ENCODE data around the gene TDRD3.

Gene TDRD3

GRCh38 chr13:60463787-60464186 is 66.8 kb downstream of the TDRD3 start:
- no peak for DNase-seq

GRCh38 chr13:60467098-60467497 is 70.1 kb downstream of the TDRD3 start:
- DNase-seq = no peak

GRCh38 chr13:60479273-60479672 is 82.3 kb downstream of the TDRD3 start:
- DNase-seq = no peak

- DNase-seq = no peak
Measured at GRCh38 chr13:60482012-60482411, 85.0 kb downstream of the TDRD3 start.

GRCh38 chr13:60484865-60485264 is 87.8 kb downstream of the TDRD3 start:
- no peak for DNase-seq

- DNase-seq = no peak
Measured at GRCh38 chr13:60491531-60491930, 94.5 kb downstream of the TDRD3 start.

GRCh38 chr13:60492187-60492586 is 95.2 kb downstream of the TDRD3 start:
- no peak for DNase-seq

GRCh38 chr13:60494296-60494695 is 97.3 kb downstream of the TDRD3 start:
- no peak for DNase-seq

- DNase-seq = no peak
Measured at GRCh38 chr13:60501236-60501635, 104.2 kb downstream of the TDRD3 start.

GRCh38 chr13:60509601-60510386 is 112.8 kb downstream of the TDRD3 start:
- no peak for DNase-seq

- no peak for DNase-seq
Measured at GRCh38 chr13:60511637-60512036, 114.6 kb downstream of the TDRD3 start.

GRCh38 chr13:60514891-60515290 is 117.9 kb downstream of the TDRD3 start:
- no peak for DNase-seq

GRCh38 chr13:60519496-60519895 is 122.5 kb downstream of the TDRD3 start:
- no peak for DNase-seq

- no peak for DNase-seq
Measured at GRCh38 chr13:60520902-60521569, 124.0 kb downstream of the TDRD3 start.

GRCh38 chr13:60538566-60538965 is 141.5 kb downstream of the TDRD3 start:
- no peak for DNase-seq

GRCh38 chr13:60540276-60540675 is 143.3 kb downstream of the TDRD3 start:
- DNase-seq = no peak

GRCh38 chr13:60562096-60562780 is 165.2 kb downstream of the TDRD3 start:
- no peak for DNase-seq

GRCh38 chr13:60571571-60571970 is 174.6 kb downstream of the TDRD3 start:
- no peak for DNase-seq

- no peak for DNase-seq
Measured at GRCh38 chr13:60572003-60572798, 175.2 kb downstream of the TDRD3 start.

GRCh38 chr13:60572855-60573254 is 175.8 kb downstream of the TDRD3 start:
- no peak for DNase-seq

GRCh38 chr13:60574735-60575134 is 177.7 kb downstream of the TDRD3 start:
- DNase-seq = no peak

- no peak for DNase-seq
Measured at GRCh38 chr13:60575142-60575541, 178.1 kb downstream of the TDRD3 start.

- DNase-seq = no peak
Measured at GRCh38 chr13:60577761-60578160, 180.7 kb downstream of the TDRD3 start.

All from cerebellar nuclear complex (tissue), 1 donor.